ENCODE data around the gene XPO1.
"Not testable (repeated sequence)": the region's sequence is repeated elsewhere in the genome, so short reads cannot be mapped to it uniquely, and the experiment has no call there.

XPO1 gene

DNA sequence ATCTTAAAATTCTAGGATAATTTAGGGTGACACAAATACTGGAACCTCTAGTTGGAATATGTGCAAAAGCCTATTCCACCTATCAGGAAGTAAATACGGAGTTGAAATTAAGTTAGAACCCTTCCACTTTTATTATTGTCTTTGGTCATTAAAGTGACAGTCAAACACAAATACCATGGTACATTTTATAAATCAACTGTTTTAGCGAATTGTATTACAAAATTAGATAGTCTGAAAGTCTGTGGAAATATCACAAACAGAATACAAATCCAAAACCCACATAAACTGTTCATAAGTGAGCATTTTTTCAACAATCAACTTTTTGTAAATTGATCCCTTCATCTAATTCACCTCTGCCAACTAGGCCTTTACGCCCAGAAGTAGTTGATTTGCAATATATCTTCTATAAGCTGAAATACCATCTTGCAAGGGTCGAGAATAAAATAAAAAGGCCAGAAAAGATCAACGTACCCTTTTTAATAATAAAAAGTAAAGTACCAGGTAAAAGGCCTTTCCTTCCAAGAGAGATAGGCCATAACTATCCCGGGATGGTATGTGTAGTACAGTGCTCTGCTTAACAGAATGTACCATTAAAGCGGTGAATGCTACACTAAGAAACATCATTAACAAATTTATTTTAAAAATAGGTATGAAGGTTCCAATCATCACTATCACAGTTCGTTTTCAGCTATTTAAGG lies 68.6 kb downstream of the XPO1 start:
- no peak for DNase-seq (ENCODE audit: low spot score)

DNA sequence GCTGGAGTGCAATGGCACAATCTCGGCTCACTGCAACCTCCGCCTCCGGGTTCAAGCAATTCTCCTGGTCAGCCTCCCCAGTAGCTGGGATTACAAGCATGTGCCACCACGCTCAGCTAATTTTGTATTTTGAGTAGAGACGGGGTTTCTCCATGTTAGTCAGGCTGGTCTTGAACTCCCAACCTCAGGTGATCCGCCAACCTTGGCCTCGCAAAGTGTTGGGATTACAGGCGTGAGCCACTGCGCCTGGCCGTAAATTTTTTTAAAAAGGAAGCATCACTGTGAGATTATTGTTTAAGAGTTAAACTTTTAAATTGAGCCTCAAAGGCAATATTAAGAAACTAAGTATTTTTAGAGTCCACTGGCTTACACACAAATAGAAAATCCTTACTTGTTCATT lies 69.9 kb downstream of the XPO1 start:
- not testable (repeated sequence) for DNase-seq (ENCODE audit: low spot score)

DNA sequence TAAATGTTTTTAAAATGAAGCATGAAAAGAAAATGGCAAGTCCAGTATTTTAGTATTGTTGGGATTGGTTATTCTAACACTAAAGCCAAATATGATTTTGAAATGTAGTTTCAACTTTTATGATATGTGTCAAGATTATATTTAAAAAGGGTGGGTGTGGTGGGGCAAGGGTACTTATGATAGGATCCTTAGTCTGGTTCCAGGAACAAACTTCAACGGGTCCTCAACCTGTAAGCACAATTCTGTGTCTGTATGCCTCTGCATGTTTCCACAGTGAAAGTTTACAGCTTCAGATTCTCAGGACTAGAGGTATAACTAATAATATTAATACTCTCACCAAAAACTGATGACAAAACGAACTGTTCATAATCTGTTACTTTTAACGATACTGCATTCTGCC lies 73.1 kb downstream of the XPO1 start:
- no peak for DNase-seq (ENCODE audit: low spot score)

DNA sequence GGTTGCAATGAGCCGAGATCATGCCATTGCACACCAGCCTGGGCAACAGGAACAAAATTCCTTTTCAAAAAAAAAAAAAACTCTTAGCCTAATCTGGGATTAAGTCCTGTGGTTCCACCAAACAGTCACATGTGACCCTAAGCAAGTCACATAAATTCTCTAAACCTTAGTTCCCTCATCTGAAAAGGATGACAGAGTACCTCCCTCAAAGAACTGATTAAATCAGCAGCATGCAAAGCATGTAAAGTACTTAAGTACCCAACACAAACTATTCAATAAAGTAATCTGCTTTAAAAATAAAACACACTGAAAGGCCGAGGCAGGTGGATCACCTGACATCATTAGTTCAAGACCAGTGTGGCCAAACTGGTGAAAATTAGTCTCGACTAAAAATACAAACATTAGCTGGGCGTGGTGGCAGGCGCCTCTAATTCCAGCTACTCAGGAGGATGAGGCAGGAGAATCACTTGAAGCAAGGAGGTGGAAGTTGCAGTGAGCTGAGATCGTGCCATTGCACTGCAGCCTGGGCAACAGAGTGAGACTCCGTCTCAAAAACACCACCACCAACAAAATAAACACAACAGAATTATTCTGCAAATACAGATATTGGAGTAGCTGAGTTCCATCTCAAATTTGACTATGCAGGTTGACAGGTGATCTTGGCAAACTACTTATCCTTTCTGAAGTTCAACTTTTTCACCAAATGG lies 74.2 kb downstream of the XPO1 start:
- DNase-seq (ENCODE audit: low spot score), result no peak

DNA sequence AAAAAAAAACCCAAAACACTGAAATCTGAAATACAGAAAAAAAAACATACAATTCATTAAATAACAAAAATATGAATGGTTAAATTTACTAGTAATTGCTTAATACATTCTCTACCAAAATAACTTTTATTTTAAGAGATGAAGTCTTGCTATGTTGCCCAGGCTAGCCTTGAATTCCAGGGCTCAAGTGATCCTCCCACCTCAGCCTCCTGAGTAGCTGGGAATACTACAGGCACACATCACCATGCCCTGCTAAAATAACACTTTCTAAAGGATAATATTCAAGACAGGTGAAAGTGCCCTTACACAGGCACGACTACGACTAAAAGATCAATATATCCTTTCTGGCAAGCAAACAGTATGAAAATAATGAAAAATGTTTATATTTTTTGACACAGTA lies 76.8 kb downstream of the XPO1 start:
- DNase-seq (ENCODE audit: low spot score), result no peak

DNA sequence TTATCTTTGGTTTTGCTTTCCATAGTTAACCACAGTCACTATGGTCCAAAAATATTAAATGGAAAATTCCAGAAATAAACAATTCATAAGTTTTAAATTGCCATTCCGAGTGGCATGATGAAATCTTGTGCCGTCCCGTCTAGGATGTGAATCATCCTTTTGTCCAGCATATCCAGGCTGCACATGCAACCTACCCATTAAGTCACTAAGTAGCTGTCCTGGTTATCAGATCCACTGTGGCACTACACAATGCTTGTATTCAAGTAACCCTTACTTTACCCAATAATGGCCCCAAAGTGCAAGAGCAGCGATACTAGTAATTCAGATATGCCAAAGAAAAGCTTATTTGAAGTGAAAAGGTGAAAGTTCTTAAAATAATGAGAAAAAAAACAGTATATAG lies 78.0 kb downstream of the XPO1 start:
- no peak for DNase-seq (ENCODE audit: low spot score)

DNA sequence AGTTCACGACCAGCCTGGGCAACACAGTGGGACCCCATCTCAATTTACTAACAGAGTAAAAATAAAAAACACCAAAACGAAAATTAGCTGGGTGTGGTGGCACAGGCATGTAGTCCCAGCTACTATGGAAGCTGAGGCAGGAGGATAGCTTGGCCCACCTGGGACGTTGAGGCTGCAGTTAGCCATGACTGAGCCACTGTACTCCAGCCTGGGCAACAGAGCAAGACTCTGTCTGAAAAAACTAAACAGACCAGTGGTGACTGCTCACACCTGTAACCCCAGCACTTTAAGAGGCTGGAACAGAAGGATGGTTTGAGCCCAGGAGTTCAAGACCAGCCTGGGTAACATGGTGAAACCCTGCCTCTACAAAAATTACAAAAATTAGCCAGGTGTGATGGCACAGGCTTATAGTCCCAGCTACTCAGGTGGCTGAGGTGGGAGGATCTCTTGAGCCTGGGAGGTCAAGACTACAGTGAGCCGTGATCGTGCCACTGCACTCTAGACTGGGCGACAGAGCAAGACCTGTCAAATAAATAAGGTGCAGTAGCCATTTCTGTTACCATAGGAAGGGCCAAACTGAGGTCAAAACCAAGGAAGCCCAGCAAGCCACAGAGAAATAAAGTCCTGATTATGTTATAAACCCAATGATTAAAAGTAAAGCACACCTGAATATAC lies 81.3 kb downstream of the XPO1 start:
- DNase-seq (ENCODE audit: low spot score), result no peak

DNA sequence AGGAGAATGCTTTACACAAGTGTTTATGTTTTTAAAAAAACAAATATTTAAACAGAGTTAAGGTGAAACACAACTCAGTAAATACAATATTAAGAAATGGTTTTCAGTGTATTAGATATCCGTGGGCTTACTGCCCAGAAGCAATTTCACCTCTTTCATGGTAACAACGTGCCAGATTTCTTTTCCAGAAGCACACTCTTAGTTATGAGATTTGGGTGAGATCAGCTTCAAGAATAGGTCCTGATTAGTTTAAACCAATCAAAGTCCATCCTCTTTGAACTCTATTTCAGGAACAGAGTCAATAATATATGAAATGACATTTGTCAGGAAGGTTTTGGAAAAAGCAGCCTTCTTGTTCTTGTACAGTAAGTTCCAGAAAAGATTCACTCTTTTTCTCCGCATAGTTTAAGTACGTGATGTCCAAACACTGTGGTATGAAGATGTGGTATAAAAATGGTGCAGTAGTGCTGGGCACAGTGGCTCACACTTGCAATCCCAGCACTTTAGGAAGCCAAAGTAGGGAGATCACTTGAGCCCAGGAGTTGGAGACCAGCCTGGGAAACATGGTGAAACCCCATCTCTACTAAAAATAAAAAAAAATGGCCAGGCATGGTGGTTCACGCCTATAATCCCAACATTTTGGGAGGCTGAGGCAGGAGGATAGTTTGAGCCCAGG lies 81.9 kb downstream of the XPO1 start:
- no peak for DNase-seq (ENCODE audit: low spot score)

DNA sequence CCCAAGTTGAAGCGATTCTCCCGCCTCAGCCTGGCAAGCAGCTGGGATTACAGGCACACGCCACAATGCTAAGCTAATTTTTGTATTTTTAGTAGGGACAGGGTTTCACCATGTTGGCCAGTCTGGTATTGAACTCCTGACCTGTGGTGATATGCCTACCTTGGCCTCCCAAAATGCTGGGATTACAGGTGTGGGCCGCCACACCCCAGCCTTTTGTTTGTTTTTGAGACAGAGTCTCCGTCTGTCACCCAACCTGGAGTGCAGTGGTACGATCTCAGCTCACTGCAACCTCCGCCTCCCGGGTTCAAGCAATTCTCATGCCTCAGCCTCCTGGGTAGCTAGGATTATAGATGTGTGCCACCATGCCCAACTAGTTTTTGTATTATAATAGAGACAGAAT lies 83.2 kb downstream of the XPO1 start:
- not testable (repeated sequence) for DNase-seq (ENCODE audit: low spot score)

DNA sequence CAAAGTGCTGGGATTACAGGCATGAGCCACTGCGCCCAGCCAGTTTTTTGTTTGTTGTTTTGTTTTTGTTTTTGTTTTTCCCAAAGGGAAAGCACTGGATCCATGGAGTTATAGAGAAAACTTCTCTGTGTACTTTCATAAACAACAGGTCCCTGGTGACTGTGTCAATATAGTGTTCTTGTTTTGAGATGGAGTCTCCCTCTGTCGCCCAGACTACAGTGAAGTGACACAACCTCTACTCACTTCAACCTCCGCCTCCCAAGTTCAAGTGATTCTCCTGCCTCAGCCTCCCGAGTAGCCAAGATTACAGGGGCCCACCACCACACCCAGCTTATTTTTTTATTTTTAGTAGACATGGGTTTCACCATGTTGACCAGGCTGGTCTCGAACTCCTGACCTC lies 83.8 kb downstream of the XPO1 start:
- no peak for DNase-seq (ENCODE audit: low spot score)

DNA sequence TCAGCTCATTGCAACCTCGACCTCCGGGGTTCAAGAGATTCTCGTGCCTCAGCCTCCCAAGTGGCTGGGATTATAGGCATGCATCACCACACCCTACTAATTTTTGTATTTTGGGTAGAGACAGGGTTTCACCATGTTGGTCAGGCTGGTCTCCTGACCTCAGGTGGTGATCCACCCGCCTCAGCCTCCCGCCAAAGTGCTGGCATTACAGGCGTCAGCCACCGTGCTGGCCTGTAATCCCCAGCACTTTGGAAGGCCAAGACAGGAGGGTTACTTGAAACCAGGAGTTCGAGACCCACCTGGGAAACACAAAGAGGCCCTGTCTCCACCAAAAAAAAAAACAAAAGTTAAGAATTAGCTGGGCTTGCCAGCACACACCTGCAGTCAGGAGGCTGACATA lies 85.8 kb downstream of the XPO1 start:
- DNase-seq (ENCODE audit: low spot score), result no peak

DNA sequence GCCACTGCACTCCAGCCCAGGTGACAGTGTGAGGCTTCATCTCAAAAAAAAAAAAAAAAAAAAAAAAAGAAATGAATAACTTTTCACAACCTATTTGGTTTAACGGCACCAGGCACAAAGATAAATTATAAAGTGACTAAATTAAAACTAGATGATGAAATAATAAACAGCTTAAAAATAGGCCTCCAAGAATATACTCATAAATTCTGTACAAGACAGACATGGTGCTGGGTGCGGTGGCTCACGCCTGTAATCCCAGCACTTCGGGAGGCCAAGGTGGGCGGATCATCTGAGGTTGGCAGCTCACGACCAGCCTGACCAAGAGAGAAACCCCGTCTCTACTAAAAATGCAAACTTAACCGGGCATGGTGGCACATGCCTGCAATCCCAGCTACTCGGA lies 87.0 kb downstream of the XPO1 start:
- DNase-seq (ENCODE audit: low spot score), result no peak

DNA sequence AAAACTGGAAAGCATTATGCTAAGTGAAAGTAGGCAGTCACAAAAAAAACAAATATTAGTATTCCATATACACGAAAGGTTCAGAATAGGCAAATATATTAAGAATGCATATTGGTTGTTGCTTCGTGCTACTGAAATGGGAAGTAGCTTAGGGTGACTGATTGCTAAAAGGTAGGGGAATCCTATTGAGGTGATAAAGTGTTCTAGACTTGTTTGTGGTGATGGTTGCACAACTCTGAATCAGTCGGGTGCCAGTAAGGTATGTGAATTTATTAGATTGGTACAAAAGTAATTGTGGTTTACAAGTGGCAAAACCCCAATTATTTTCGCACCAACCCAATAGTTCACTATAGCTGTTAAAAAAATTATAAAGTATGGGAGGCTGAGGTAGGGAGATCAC lies 88.0 kb downstream of the XPO1 start:
- DNase-seq (ENCODE audit: low spot score), result no peak

DNA sequence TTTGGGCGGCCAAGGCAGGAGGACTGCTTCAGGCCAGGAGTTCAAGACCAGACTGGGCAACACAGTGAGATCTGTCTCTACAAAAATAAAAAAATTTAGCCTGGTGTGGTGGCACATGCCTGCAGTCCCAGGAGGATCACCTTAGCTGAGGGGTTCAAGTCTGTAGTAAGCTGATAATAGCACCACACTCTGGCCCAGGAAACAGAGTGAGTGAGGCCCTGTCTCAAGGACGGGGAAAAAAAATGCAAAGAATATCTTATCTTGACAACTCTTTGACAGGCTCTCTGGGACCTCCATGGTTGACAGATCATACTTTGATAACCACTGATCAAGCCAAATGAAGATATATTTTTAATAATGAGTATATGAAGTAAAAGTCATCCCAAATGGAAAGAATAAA lies 89.9 kb downstream of the XPO1 start:
- DNase-seq (ENCODE audit: low spot score), result no peak

DNA sequence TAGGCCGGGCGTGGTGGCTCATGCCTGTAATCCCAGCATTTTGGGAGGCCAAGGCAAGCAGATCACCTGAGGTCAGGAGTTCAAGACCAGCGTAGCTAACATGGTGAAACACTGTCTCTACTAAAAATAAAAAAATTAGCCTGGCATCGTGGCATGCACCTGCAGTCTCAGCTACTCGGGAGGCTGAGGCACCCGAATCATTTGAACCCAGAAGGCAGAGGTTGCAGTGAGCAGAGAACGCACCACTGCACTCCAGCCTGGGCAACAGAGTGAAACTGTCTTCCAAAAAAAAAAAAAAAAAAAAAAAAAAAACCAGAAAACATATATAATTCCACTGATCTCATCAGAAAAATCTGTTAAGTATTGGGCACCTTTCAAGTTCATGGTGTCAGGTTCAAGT lies 91.2 kb downstream of the XPO1 start:
- not testable (repeated sequence) for DNase-seq (ENCODE audit: low spot score)

DNA sequence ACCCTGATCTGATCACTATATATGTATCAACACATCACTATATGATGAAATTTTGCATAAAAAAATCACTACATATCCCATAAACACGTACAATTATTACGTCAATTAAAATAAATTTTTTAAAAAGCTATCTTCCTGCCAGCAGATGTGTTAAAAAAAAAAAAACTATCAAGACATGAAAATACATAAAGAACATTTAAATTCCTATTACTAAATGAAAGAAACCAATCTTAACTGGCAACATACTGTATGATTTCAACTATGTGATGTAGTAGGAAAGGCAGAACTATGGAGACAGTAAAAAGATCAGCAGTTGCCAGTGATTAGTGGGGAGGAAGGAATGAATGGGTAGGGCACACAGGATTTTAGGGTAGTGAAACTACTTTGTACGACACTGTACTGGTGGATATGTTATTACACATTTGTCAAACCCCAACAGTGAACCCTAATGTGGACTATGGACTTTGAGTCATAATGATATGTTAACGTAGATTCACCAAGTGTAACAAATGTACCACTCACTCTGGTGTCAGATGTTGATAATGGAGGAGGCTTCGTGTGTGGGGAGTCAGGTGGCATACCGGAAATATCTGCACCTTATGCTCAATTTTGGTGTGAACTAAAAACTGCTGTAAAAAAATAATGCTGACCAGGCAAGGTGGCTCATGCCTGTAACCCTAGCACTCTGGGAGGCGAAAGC lies 94.7 kb downstream of the XPO1 start:
- no peak for DNase-seq (ENCODE audit: low spot score)

DNA sequence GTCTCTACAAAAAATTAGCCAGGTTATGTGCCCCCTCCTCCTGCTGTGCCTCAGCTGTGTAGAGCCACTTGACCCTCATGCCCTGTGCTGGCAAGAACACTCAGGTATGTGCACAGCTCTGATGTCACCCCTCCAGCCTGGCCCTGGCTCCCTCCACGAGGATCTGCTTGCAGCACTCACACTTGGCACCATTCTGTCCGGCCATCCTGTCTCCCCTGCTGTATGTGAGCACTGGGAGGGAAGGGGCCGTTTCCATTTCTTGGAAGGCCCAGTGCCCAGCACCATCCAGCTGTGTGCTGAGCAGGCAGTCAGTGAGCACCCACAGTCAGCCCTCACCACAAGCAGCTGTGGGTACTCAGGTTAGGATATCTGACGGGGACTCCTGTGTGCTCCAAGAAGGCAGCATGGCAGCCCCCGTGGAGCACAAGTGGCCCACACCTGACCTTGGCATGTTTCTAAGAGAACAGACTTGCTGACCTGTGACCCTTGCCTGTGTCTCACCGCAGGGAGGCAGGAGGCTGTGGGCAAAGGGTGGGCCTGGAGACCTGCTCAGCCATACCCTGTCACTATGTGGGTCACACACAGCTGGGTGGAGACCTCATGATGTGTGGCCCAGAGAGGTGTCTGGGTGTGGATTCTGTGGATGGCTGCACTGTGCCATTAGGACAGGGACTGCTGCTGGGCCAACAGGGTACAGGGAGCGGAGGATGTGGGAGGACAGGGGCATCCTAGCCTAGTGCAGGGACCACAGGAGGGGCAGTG lies 98.7 kb downstream of the XPO1 start:
- no peak for DNase-seq (ENCODE audit: low spot score)

DNA sequence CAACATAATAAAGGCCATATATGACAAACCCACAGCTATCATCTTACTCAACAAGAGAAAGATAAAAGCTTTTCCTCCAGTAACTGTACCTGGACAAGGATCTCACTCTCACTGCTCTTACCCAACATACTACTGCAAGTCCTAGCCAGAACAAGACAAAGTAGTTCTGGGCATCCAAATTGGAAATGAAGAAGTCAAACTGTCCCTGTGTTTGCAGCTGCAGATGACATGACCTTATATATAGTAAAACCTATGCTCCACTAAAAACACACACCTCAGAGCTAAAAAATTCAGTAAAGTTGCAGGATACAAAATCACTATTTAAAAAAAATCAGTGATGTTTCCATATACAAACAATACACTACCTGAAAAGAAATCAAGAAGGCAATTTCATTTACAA lies 99.5 kb downstream of the XPO1 start:
- no peak for DNase-seq (ENCODE audit: low spot score)

DNA sequence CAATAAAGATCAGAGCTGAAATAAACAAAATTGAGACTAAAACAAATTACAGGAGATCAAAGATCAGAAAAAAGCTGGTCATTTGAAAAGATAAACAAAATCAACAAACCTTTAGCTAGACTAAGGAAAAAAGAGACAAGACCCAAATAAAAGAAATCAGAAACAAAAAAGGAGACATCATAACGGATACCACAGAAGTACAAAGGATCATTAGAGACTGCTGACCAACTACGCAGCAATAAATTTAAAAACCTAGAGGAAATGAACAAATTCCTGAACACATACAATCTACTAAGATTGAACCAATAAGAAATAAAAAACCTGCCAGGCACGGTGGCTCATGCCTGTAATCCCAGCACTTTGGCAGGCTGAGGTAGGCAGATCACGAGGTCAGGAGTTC lies 101.0 kb downstream of the XPO1 start:
- no peak for DNase-seq (ENCODE audit: low spot score)

DNA sequence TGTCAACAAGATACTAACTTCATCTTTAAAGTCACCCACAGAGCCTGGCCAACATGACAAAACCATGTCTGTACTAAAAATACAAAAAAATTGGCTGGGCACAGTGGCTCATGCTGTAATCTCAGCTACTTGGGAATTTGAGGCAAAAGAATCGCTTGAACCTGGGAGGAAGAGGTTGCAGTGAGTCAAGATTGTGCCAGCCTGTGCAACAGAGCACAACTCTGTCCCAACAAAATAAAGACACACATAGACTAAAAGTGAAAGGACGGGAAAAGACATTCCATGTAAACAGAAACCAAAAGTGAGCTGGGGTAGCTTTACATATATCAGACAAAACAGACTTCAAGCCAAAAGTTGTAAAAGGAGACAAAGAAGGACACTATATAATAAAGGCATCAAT lies 102.1 kb downstream of the XPO1 start:
- DNase-seq (ENCODE audit: low spot score), result no peak

DNA sequence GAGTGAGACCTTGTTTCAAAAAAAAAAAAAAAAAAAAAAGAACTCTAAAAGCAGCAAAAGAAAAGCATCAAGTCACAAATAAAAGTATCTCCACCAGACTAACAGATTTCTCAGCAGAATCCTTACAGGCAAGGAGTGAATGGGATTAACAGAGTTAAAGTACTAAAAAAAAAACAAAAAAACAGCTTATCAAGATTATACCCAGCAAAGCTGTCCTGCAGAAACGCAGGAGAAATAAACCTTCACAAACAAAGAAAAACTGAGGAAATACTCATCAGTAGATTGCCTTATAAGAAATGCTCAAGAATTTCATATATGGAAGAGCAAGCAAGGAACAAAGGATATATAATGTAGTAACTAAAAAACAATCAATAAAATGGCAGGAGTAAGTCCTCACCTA lies 102.9 kb downstream of the XPO1 start:
- no peak for DNase-seq (ENCODE audit: low spot score)

DNA sequence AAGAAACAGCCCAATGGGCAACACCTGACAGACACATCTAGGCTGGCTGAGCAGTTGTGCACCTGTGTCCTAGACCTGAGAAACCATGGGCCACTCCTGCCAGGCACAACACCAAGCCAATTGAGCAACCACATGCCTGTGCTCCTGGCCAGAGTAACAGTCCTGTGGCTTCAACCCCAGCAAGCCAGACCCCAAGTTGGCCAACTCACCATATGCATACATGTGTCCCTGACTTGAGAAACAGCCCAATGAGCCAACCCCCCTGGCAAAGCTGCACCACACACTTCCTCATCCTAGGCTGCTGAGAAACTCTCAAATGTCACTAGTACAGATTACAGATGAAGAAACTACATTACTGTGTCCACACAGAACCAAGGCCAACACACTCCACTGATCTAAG lies 103.8 kb downstream of the XPO1 start:
- no peak for DNase-seq (ENCODE audit: low spot score)
